PC-9 (cell line): ENCODE measurements around the gene IMMP2L.

Experiments used
- CTCF ChIP-seq: fragments of 200-600 bp; sonication (generic); conservative IDR thresholded peaks from 2 replicates; pipeline ENCODE4 v1.6.1; 2017; ENCODE audit warnings: mixed run types, antibody characterized with exemption, mild to moderate bottlenecking, moderate library complexity
- EZH2 ChIP-seq: fragments of 200-600 bp; sonication (generic); IDR thresholded peaks from 2 replicates; pipeline ENCODE4 v1.8.0; 2017; ENCODE audit warnings: antibody characterized with exemption, low read depth

GRCh38 chr7:110724811-110725210 lies 837.5 kb downstream of the IMMP2L start:
- TF ChIP-seq CTCF: no peak
- no peak for TF ChIP-seq EZH2
